UCSD-AML1 (cell line): ENCODE data around the gene KANSL1L.

ENCODE experiments used
- DNase-seq: peaks from one replicate; lab custom pipeline; 2025; ENCODE audit not compliant: unreplicated experiment; lab: John Stamatoyannopoulos, UW

The KANSL1L gene

GRCh38 chr2:210000464-210001324 is 170.5 kb downstream of the KANSL1L start:
- DNase-seq, result no peak

GRCh38 chr2:209998596-209998995 is 172.6 kb downstream of the KANSL1L start:
- no peak for DNase-seq

GRCh38 chr2:209993968-209994367 is 177.2 kb downstream of the KANSL1L start:
- no peak for DNase-seq

DNA sequence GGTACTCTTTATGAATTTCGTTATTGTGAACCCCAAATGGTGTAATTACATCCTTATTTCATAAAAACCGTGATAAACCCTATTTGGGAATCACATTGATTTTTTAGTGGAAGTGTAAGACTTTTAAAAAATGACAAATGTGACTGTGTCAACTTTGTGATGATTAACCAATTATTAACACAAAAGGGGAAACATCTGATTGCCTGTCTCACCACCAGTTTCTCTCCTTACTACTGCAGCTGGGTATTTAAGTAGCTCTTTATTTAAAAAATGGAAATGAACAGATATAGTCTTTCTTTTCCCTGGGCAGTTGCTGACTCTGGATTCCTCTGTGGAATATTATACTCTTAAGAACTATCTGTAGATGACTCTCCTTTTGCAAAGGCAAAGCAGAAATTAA is 180.4 kb downstream of the KANSL1L start:
- no peak for DNase-seq

- DNase-seq, result no peak
These were observed 183.2 kb downstream of the KANSL1L start for GRCh38 chr2:209988010-209988409.

GRCh38 chr2:209986415-209986814 is 184.8 kb downstream of the KANSL1L start:
- no peak for DNase-seq

- no peak for DNase-seq
These were observed 185.3 kb downstream of the KANSL1L start for GRCh38 chr2:209985874-209986273.

DNA sequence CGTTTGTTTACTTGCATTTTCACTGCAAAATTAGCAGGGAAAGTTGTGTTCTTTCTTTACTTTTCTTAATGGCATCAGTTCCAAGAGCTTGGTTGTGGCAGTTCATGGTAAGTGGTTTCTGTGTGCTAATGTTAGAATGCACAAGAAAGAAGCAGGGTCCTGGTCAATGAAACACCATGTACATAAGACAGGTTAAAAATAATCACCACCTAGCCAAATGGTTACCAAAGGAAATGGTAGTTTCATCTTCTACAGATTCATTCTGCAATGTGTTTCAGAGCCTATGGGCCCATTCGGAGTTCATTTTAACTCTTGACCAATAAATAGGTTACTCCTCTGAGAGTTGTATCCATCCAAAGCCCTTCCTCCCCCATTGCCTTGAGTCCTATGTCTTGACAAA is 186.9 kb downstream of the KANSL1L start:
- DNase-seq, result no peak

- no peak for DNase-seq
These were observed 193.6 kb downstream of the KANSL1L start for GRCh38 chr2:209977386-209978239.

DNA sequence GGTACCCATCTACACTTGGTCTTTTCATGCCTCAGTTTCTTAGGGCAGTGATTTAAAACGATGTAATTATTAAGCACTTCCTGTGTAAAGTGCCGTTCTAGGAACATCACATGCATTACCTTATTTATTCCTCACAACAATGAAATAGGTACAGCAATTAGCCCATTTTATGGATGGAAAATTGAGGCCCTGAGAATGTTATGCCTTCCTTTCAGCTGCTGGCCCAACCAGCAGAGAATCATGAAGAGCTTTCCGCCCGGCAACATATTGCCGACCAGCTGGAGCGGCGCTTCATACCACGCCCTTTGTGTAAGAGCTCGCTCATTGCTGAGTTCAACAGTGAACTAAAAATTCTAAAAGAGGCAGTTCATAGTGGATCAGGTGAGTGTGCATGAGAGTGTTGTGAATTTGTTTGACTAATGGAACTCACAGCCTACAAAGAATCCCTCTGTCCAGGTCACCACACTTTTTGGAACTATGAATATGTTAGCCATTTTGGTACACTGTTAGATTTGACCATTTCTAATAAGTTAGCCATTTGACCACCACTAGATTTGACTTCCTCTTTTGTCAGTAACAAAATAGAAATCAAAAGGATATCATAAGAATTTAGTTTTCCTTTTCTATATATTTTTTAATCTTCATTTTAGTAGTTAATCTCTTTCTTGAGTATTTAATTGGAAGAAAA is 194.4 kb downstream of the KANSL1L start:
- DNase-seq, result no peak

DNA sequence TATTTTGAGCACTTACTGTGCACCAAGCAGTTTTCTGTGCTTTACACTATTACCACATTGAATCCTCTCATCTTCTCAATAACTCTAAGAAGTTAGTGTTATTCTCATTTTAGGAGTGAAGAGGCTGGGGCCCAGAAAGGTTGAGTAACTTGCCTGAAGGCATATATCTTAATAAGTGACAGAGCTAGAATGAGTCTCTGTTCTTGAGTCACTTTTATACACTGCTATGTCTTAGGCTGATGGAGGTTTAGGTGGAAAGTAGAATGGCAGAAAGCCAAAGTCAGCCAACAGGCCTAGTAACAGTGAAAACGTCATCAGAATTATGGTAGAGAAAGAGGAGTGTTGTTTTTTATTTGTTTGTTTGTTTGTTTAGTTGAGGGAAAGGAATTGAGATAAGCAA is 196.6 kb downstream of the KANSL1L start:
- no peak for DNase-seq

DNA sequence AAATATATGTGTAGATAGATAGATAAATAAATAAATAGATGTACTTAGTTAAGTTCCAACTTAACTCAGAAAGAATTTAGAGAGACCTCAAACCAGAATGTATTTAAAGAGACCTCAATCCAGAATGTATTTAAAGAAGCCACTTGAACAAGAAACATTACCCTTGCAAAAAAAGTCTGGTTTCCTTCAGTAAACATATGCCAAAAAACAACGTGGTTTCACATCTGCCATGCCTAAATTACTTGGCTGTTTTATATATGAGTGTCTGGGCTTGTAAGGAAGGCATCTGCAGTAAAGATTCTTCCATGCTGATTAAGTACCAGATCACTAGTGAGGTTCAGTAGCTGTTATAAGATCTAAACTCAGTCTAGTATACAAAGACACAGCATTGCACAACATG is 197.9 kb downstream of the KANSL1L start:
- no peak for DNase-seq
